GM23338 (cell line): ENCODE data around the gene CFAP44. TPM values are rescaled to one million over a fixed set of nuclear protein-coding genes. Genes with fewer than 3 reads are reported as not detected.

Source experiments
- ATAC-seq: fragments of 200-7000 bp; cut with Tn5 transposase; 3 replicates; pipeline ENCODE4 v1.9.1; 2020
- DNase-seq: peaks from one replicate; pipeline ENCODE4 v3.0.0-alpha.2; 2015; ENCODE audit warnings: low spot score
- H2AFZ ChIP-seq: fragments of 200-600 bp; sonication (generic); 2 replicates; pipeline ENCODE4 v1.8.0; 2016; ENCODE audit warnings: antibody characterized with exemption, mild to moderate bottlenecking, moderate library complexity
- H3F3A ChIP-seq: fragments of 200-600 bp; sonication (generic); replicated peaks from 2 replicates; pipeline ENCODE4 v1.8.0; 2017; ENCODE audit warnings: antibody characterized with exemption, mixed run types, low read depth
- H3K27ac ChIP-seq: fragments of 200-600 bp; sonication (generic); 2 replicates; pipeline ENCODE4 v1.6.1; 2016; ENCODE audit warnings: low read depth
- H3K27me3 ChIP-seq: fragments of 200-600 bp; sonication (generic); 2 replicates; pipeline ENCODE4 v1.8.0; 2016; ENCODE audit warnings: mild to moderate bottlenecking, mixed run types, moderate library complexity; ENCODE audit not compliant: insufficient read depth
- H3K36me3 ChIP-seq: fragments of 200-600 bp; sonication (generic); 2 replicates; pipeline ENCODE4 v1.8.0; 2016; ENCODE audit warnings: mild to moderate bottlenecking; ENCODE audit not compliant: insufficient read depth
- H3K4me1 ChIP-seq: fragments of 200-600 bp; sonication (generic); 2 replicates; pipeline ENCODE4 v1.8.0; 2016; ENCODE audit warnings: mild to moderate bottlenecking, moderate library complexity; ENCODE audit not compliant: insufficient read depth
- H3K4me2 ChIP-seq: fragments of 200-600 bp; sonication (generic); 2 replicates; pipeline ENCODE4 v1.7.1; 2017; ENCODE audit warnings: mixed run types
- H3K4me3 ChIP-seq: fragments of 200-600 bp; sonication (generic); 2 replicates; pipeline ENCODE4 v1.6.1; 2016; ENCODE audit warnings: mixed run types
- H3K79me2 ChIP-seq: fragments of 200-600 bp; sonication (generic); replicated peaks from 2 replicates; pipeline ENCODE4 v1.8.0; 2017; ENCODE audit warnings: mild to moderate bottlenecking; ENCODE audit not compliant: insufficient read depth
- H3K9me2 ChIP-seq: fragments of 200-600 bp; sonication (generic); 2 replicates; pipeline ENCODE4 v1.8.0; 2017; ENCODE audit not compliant: insufficient read depth
- H4K20me1 ChIP-seq: fragments of 200-600 bp; sonication (generic); replicated peaks from 2 replicates; pipeline ENCODE4 v1.8.0; 2017; ENCODE audit warnings: mild to moderate bottlenecking; ENCODE audit not compliant: insufficient read depth
- H3K27ac Mint-ChIP-seq: 2 replicates; pipeline ENCODE4 v1.8.0; 2020; ENCODE audit warnings: inconsistent platforms, mild to moderate bottlenecking, moderate library complexity, mixed read lengths
- H3K27me3 Mint-ChIP-seq: 3 replicates; pipeline ENCODE4 v1.8.0; 2022; ENCODE audit warnings: low read depth, mild to moderate bottlenecking, moderate library complexity, mixed read lengths, inconsistent platforms; ENCODE audit not compliant: insufficient read depth, poor library complexity
- H3K36me3 Mint-ChIP-seq: 3 replicates; pipeline ENCODE4 v1.8.0; 2021; ENCODE audit warnings: low read depth, mild to moderate bottlenecking, inconsistent platforms, moderate library complexity, mixed read lengths
- H3K4me1 Mint-ChIP-seq: 3 replicates; pipeline ENCODE4 v1.8.0; 2020; ENCODE audit warnings: mild to moderate bottlenecking, inconsistent platforms, mixed read lengths
- H3K4me3 Mint-ChIP-seq: 3 replicates; pipeline ENCODE4 v1.8.0; 2021; ENCODE audit warnings: moderate library complexity, mild to moderate bottlenecking, inconsistent platforms, mixed read lengths
- H3K9me3 Mint-ChIP-seq: 3 replicates; pipeline ENCODE4 v1.8.0; 2020; ENCODE audit warnings: moderate library complexity, mild to moderate bottlenecking, inconsistent platforms, mixed read lengths
- CREB1 ChIP-seq: fragments of 250-450 bp; sonication (Bioruptor Pico); IDR thresholded peaks from 2 replicates; pipeline ENCODE4 v1.5.0; 2020; ENCODE audit warnings: low read depth, mild to moderate bottlenecking, moderate library complexity
- CTCF ChIP-seq, 2 experiments: fragments of 200-600 bp in 1 of 2; sonication (generic) in 1 of 2; conservative IDR thresholded peaks; 2 replicates each; pipeline versions ENCODE4 v1.5.1 to v1.6.1; 2016 to 2017; ENCODE audit warnings: antibody characterized with exemption in 2 of 2, low read depth in 2 of 2, mild to moderate bottlenecking in 2 of 2, moderate library complexity in 1 of 2
- ETS1 ChIP-seq: IDR thresholded peaks from 2 replicates; pipeline ENCODE4 v1.6.1; 2016; ENCODE audit warnings: antibody characterized with exemption
- EZH2 ChIP-seq: fragments of 200-600 bp; sonication (generic); IDR thresholded peaks from one replicate; pipeline ENCODE4 v1.8.0; 2017; ENCODE audit warnings: antibody characterized with exemption, mild to moderate bottlenecking, low read depth; ENCODE audit not compliant: unreplicated experiment
- JUNB ChIP-seq: IDR thresholded peaks from one replicate; pipeline ENCODE4 v1.6.1; 2016; ENCODE audit warnings: antibody characterized with exemption; ENCODE audit not compliant: unreplicated experiment
- NANOG ChIP-seq: IDR thresholded peaks from 2 replicates; pipeline ENCODE4 v1.6.1; 2016; ENCODE audit warnings: antibody characterized with exemption, borderline replicate concordance
- POLR2AphosphoS5 ChIP-seq: IDR thresholded peaks from 2 replicates; pipeline ENCODE4 v1.6.1; 2016; ENCODE audit warnings: antibody characterized with exemption, low read depth
- REST ChIP-seq: IDR thresholded peaks from one replicate; pipeline ENCODE4 v1.6.1; 2018; ENCODE audit warnings: antibody characterized with exemption; ENCODE audit not compliant: unreplicated experiment
- STAT1 ChIP-seq: IDR thresholded peaks from one replicate; pipeline ENCODE4 v1.6.1; 2016; ENCODE audit warnings: antibody characterized with exemption; ENCODE audit not compliant: unreplicated experiment
- ZNF114 ChIP-seq: fragments of 250-450 bp; sonication (Bioruptor Pico); IDR thresholded peaks from 2 replicates; pipeline ENCODE4 v1.5.0; 2020; ENCODE audit warnings: mild to moderate bottlenecking, moderate library complexity
- ZNF331 ChIP-seq: fragments of 250-450 bp; sonication (Bioruptor Pico); IDR thresholded peaks from 2 replicates; pipeline ENCODE4 v1.5.0; 2020; ENCODE audit warnings: low read depth, mild to moderate bottlenecking, moderate library complexity
- polyA plus RNA-seq: library from polyadenylated mRNA; unstranded; fragments of >200 nt; fragmentation: Nextera tagmentation; extraction: Ambion mirVana; gene quantifications from 2 replicates; pipeline ENCODE4 v1.2.1, GENCODE V29; 2016
- total RNA-seq: library from RNA; depleted of rRNA; stranded (reverse); fragments of >200 nt; shearing (Covaris generic); gene quantifications from 2 replicates; pipeline ENCODE4 v1.2.3, GENCODE V29; 2014

The CFAP44 gene
- total and polyA plus RNA-seq, 2 experiments from 2014 or later = 0.39 to 0.73 TPM

- TF ChIP-seq POLR2AphosphoS5 = no peak
- TF ChIP-seq ZNF114 (CRISPR knock-in tag) = no peak
- no peak for TF ChIP-seq JUNB
- no peak for TF ChIP-seq EZH2
- TF ChIP-seq ETS1 = no peak
- no peak for TF ChIP-seq ZNF331 (CRISPR knock-in tag)
- no peak for TF ChIP-seq STAT1
Measured at GRCh38 chr3:113423699-113424098, 17.6 kb downstream of the CFAP44 start (continued).

- Mint-ChIP-seq H3K9me3 (peaks cover 3% of the 10 kb centered on the region; the same call in 2 of the 3 replicates), H3K36me3 (peaks cover 2% of the 10 kb centered on the region; the same call in 2 of the 3 replicates), H3K27ac (no peak overlapping the region), H3K4me3 (no peak overlapping the region), H3K4me1 (no peaks in the 10 kb centered on the region), H3K27me3 (peaks cover 2% of the 10 kb centered on the region)
- H3K27ac ChIP-seq = no peak overlapping the region
- no peaks in the 10 kb centered on the region for H3K27me3 ChIP-seq
- ATAC-seq (no peak), DNase-seq (no peak)
- no peaks in the 10 kb centered on the region for H3F3A ChIP-seq
- H3K79me2 ChIP-seq = no peaks in the 10 kb centered on the region
- no peak overlapping the region for H2AFZ ChIP-seq
- no peak for TF ChIP-seq CREB1 (CRISPR knock-in tag)
- no peak for TF ChIP-seq ZNF114 (CRISPR knock-in tag)
- no peak for TF ChIP-seq POLR2AphosphoS5
- no peak for TF ChIP-seq CTCF (conservative IDR thresholded peaks at IDR 0.05; ENCODE audit: low read depth in 2 of 2)
- no peak for TF ChIP-seq REST
- TF ChIP-seq NANOG = no peak
- no peak overlapping the region for H3K4me2 ChIP-seq
- H3K9me2 ChIP-seq = no peaks in the 10 kb centered on the region
- no peaks in the 10 kb centered on the region for H3K4me1 ChIP-seq
- H4K20me1 ChIP-seq = no peaks in the 10 kb centered on the region
- no peak overlapping the region for H3K4me3 ChIP-seq
- H3K36me3 ChIP-seq = no peaks in the 10 kb centered on the region
Measured at GRCh38 chr3:113421082-113421481, 20.2 kb downstream of the CFAP44 start.
